22Rv1 (cell line): Measurements from ENCODE around the gene KCND2.

Source experiments
- ZFX ChIP-seq: fragments of 450-650 bp; IDR thresholded peaks from 2 replicates; pipeline ENCODE4 v1.6.1; 2017; ENCODE audit warnings: antibody characterized with exemption, borderline replicate concordance
- TF ChIP-seq, protein P1 (sequence below): fragments of 450-650 bp; IDR thresholded peaks from 2 replicates; pipeline ENCODE4 v1.5.1; 2017; ENCODE audit warnings: mild to moderate bottlenecking

DNA sequence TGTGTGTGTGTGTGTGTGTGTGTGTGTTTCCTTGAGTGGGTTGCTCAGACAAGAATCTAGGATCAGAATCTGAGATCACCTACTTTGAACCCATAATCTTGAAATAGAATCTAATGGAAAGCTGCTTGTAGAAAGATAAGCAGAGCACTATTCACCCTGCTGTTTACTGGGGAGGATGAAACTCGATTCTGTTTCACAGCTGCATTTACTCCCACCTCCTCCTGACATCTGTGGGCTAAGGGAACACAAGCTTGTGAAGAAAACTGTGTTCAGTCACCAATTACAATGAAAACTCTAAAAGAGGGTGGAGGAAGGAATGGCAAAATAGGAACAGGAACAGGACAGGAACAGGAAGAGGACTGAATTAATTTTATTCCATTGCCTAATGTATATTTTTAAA, 315.4 kb downstream of the KCND2 start:
- TF ChIP-seq, protein P1, sequence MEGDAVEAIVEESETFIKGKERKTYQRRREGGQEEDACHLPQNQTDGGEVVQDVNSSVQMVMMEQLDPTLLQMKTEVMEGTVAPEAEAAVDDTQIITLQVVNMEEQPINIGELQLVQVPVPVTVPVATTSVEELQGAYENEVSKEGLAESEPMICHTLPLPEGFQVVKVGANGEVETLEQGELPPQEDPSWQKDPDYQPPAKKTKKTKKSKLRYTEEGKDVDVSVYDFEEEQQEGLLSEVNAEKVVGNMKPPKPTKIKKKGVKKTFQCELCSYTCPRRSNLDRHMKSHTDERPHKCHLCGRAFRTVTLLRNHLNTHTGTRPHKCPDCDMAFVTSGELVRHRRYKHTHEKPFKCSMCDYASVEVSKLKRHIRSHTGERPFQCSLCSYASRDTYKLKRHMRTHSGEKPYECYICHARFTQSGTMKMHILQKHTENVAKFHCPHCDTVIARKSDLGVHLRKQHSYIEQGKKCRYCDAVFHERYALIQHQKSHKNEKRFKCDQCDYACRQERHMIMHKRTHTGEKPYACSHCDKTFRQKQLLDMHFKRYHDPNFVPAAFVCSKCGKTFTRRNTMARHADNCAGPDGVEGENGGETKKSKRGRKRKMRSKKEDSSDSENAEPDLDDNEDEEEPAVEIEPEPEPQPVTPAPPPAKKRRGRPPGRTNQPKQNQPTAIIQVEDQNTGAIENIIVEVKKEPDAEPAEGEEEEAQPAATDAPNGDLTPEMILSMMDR: no peak
- TF ChIP-seq ZFX: no peak
